ENCODE data around the gene TPK1.

Gene TPK1

GRCh38 chr7:144668503-144668902 lies 167.3 kb downstream of the TPK1 start:
- Histone ChIP-seq H3K4ac (ENCODE audit: low read depth in 1 of 2, low read length in 2 of 2) (no peak overlapping the region), H3K79me1 (replicated peaks; ENCODE audit: low read length, poor library complexity, severe bottlenecking) (no peaks in the 10 kb centered on the region), H3K23ac (ENCODE audit: low read length in 2 of 2) (no peak overlapping the region), H3K27me3 (ENCODE audit: control insufficient read depth in 1 of 2, insufficient read depth in 1 of 2, low read length in 2 of 2) (no peaks in the 10 kb centered on the region), H4K8ac (ENCODE audit: low read length) (no peak overlapping the region), H3K9ac (ENCODE audit: low read length) (no peak overlapping the region), H2BK120ac (ENCODE audit: low read depth, low read length) (no peak overlapping the region), H2AFZ (ENCODE audit: low read depth, low read length) (no peak overlapping the region), H3K4me1 (ENCODE audit: control insufficient read depth, insufficient read depth, low read depth, low read length) (no peaks in the 10 kb centered on the region), H3K4me2 (ENCODE audit: low read length, poor library complexity, severe bottlenecking) (no peak overlapping the region), H3K27ac (ENCODE audit: low read length, poor library complexity, severe bottlenecking) (no peak overlapping the region), H2BK5ac (ENCODE audit: low read depth, low read length, poor library complexity, severe bottlenecking) (no peak overlapping the region), H3K18ac (ENCODE audit: low read depth in 1 of 2, low read length in 2 of 2) (no peak overlapping the region), H3K14ac (ENCODE audit: low read length in 2 of 2) (no peak overlapping the region), H3K36me3 (ENCODE audit: control insufficient read depth in 1 of 2, insufficient read depth in 2 of 2, low read depth in 1 of 2, low read length in 2 of 2) (no peaks in the 10 kb centered on the region), H2BK12ac (ENCODE audit: low read length in 2 of 2) (no peak overlapping the region), H2AK5ac (ENCODE audit: low read length, severe bottlenecking) (no peak overlapping the region), H3K4me3 (ENCODE audit: insufficient read depth in 1 of 2, low read depth in 1 of 2, low read length in 2 of 2) (no peak overlapping the region), H3K9me3 (ENCODE audit: control insufficient read depth, low read length) (no peaks in the 10 kb centered on the region), H4K91ac (ENCODE audit: low read length) (no peak overlapping the region), H2BK15ac (ENCODE audit: low read depth, poor library complexity, severe bottlenecking) (no peak overlapping the region)
- DNase-seq, result no peak
- no CpG with 5 or more reads among the region's 1 CpG for WGBS

- Histone ChIP-seq H3K23ac (ENCODE audit: low read length in 2 of 2) (no peak overlapping the region), H3K9ac (ENCODE audit: low read length) (no peak overlapping the region), H2BK120ac (ENCODE audit: low read depth, low read length) (no peak overlapping the region), H3K14ac (ENCODE audit: low read length in 2 of 2) (no peak overlapping the region), H3K4me3 (ENCODE audit: insufficient read depth in 1 of 2, low read depth in 1 of 2, low read length in 2 of 2) (no peak overlapping the region), H3K36me3 (ENCODE audit: control insufficient read depth in 1 of 2, insufficient read depth in 2 of 2, low read depth in 1 of 2, low read length in 2 of 2) (no peaks in the 10 kb centered on the region), H2BK15ac (ENCODE audit: low read depth, poor library complexity, severe bottlenecking) (no peak overlapping the region), H3K4me2 (ENCODE audit: low read length, poor library complexity, severe bottlenecking) (no peak overlapping the region), H3K9me3 (ENCODE audit: control insufficient read depth, low read length) (no peaks in the 10 kb centered on the region), H4K91ac (ENCODE audit: low read length) (no peak overlapping the region), H2AK5ac (ENCODE audit: low read length, severe bottlenecking) (no peak overlapping the region), H2BK5ac (ENCODE audit: low read depth, low read length, poor library complexity, severe bottlenecking) (no peak overlapping the region), H2BK12ac (ENCODE audit: low read length in 2 of 2) (no peak overlapping the region), H3K27me3 (ENCODE audit: control insufficient read depth in 1 of 2, insufficient read depth in 1 of 2, low read length in 2 of 2) (no peaks in the 10 kb centered on the region), H3K18ac (ENCODE audit: low read depth in 1 of 2, low read length in 2 of 2) (no peak overlapping the region), H4K8ac (ENCODE audit: low read length) (no peak overlapping the region), H3K79me1 (replicated peaks; ENCODE audit: low read length, poor library complexity, severe bottlenecking) (no peaks in the 10 kb centered on the region), H3K27ac (ENCODE audit: low read length, poor library complexity, severe bottlenecking) (no peak overlapping the region), H3K4me1 (ENCODE audit: control insufficient read depth, insufficient read depth, low read depth, low read length) (no peaks in the 10 kb centered on the region), H3K4ac (ENCODE audit: low read depth in 1 of 2, low read length in 2 of 2) (no peak overlapping the region), H2AFZ (ENCODE audit: low read depth, low read length) (no peak overlapping the region)
- no peak for DNase-seq
- WGBS, result no CpG with 5 or more reads among the region's 2 CpGs
Measured at GRCh38 chr7:144665689-144666381, 170.0 kb downstream of the TPK1 start.

GRCh38 chr7:144659211-144659610 lies 176.6 kb downstream of the TPK1 start:
- no peak overlapping the region for H3K4me2 ChIP-seq (ENCODE audit: low read length, poor library complexity, severe bottlenecking)
- H3K36me3 ChIP-seq (ENCODE audit: control insufficient read depth in 1 of 2, insufficient read depth in 2 of 2, low read depth in 1 of 2, low read length in 2 of 2), result no peaks in the 10 kb centered on the region
- H3K9me3 ChIP-seq (ENCODE audit: control insufficient read depth, low read length), result no peaks in the 10 kb centered on the region
- no peak overlapping the region for H2BK15ac ChIP-seq (ENCODE audit: low read depth, poor library complexity, severe bottlenecking)
- H3K79me1 ChIP-seq (replicated peaks; ENCODE audit: low read length, poor library complexity, severe bottlenecking), result no peaks in the 10 kb centered on the region
- H3K27me3 ChIP-seq (ENCODE audit: control insufficient read depth in 1 of 2, insufficient read depth in 1 of 2, low read length in 2 of 2), result no peaks in the 10 kb centered on the region
- DNase-seq, result no peak
- no peak overlapping the region for H2BK120ac ChIP-seq (ENCODE audit: low read depth, low read length)
- WGBS, result 80% methylated on average over 9 of the region's 9 CpGs
- no peak overlapping the region for H2BK5ac ChIP-seq (ENCODE audit: low read depth, low read length, poor library complexity, severe bottlenecking)
- H4K8ac ChIP-seq (ENCODE audit: low read length), result no peak overlapping the region
- no peak overlapping the region for H2AFZ ChIP-seq (ENCODE audit: low read depth, low read length)
- H2BK12ac ChIP-seq (ENCODE audit: low read length in 2 of 2), result no peak overlapping the region
- no peak overlapping the region for H2AK5ac ChIP-seq (ENCODE audit: low read length, severe bottlenecking)
- H4K91ac ChIP-seq (ENCODE audit: low read length), result no peak overlapping the region
- no peak overlapping the region for H3K9ac ChIP-seq (ENCODE audit: low read length)
- H3K14ac ChIP-seq (ENCODE audit: low read length in 2 of 2), result no peak overlapping the region
- H3K18ac ChIP-seq (ENCODE audit: low read depth in 1 of 2, low read length in 2 of 2), result no peak overlapping the region
- no peaks in the 10 kb centered on the region for H3K4me1 ChIP-seq (ENCODE audit: control insufficient read depth, insufficient read depth, low read depth, low read length)
- no peak overlapping the region for H3K23ac ChIP-seq (ENCODE audit: low read length in 2 of 2)
- no peak overlapping the region for H3K4me3 ChIP-seq (ENCODE audit: insufficient read depth in 1 of 2, low read depth in 1 of 2, low read length in 2 of 2)
- no peak overlapping the region for H3K4ac ChIP-seq (ENCODE audit: low read depth in 1 of 2, low read length in 2 of 2)
- H3K27ac ChIP-seq (ENCODE audit: low read length, poor library complexity, severe bottlenecking), result no peak overlapping the region

GRCh38 chr7:144656965-144657517 lies 178.8 kb downstream of the TPK1 start:
- Histone ChIP-seq H4K8ac (ENCODE audit: low read length) (no peak overlapping the region), H3K18ac (ENCODE audit: low read depth in 1 of 2, low read length in 2 of 2) (no peak overlapping the region), H4K91ac (ENCODE audit: low read length) (no peak overlapping the region), H3K14ac (ENCODE audit: low read length in 2 of 2) (no peak overlapping the region), H3K27ac (ENCODE audit: low read length, poor library complexity, severe bottlenecking) (no peak overlapping the region), H3K4me1 (ENCODE audit: control insufficient read depth, insufficient read depth, low read depth, low read length) (no peaks in the 10 kb centered on the region), H2BK12ac (ENCODE audit: low read length in 2 of 2) (no peak overlapping the region), H3K36me3 (ENCODE audit: control insufficient read depth in 1 of 2, insufficient read depth in 2 of 2, low read depth in 1 of 2, low read length in 2 of 2) (no peaks in the 10 kb centered on the region), H2BK15ac (ENCODE audit: low read depth, poor library complexity, severe bottlenecking) (no peak overlapping the region), H2BK5ac (ENCODE audit: low read depth, low read length, poor library complexity, severe bottlenecking) (no peak overlapping the region), H2AK5ac (ENCODE audit: low read length, severe bottlenecking) (no peak overlapping the region), H3K4ac (ENCODE audit: low read depth in 1 of 2, low read length in 2 of 2) (no peak overlapping the region), H3K9ac (ENCODE audit: low read length) (no peak overlapping the region), H3K27me3 (ENCODE audit: control insufficient read depth in 1 of 2, insufficient read depth in 1 of 2, low read length in 2 of 2) (no peaks in the 10 kb centered on the region), H3K4me2 (ENCODE audit: low read length, poor library complexity, severe bottlenecking) (no peak overlapping the region), H2AFZ (ENCODE audit: low read depth, low read length) (no peak overlapping the region), H3K9me3 (ENCODE audit: control insufficient read depth, low read length) (no peaks in the 10 kb centered on the region), H3K4me3 (ENCODE audit: insufficient read depth in 1 of 2, low read depth in 1 of 2, low read length in 2 of 2) (no peak overlapping the region), H3K79me1 (replicated peaks; ENCODE audit: low read length, poor library complexity, severe bottlenecking) (no peaks in the 10 kb centered on the region), H2BK120ac (ENCODE audit: low read depth, low read length) (no peak overlapping the region), H3K23ac (ENCODE audit: low read length in 2 of 2) (no peak overlapping the region)
- no peak for DNase-seq
- 72% methylated on average over 4 of the region's 6 CpGs for WGBS

Measured in mesenchymal stem cell (in vitro differentiated cells and primary cell).